GM19395 (cell line): ENCODE results near the gene HHAT.
A peak's percentile ranks its signal among the peaks of the same experiment; 100 is the strongest.

Experiments used
- ATAC-seq: cut with Tn5 transposase; IDR thresholded peaks from one replicate; pipeline ENCODE4 v1.9.1; 2021; ENCODE audit warnings: mild to moderate bottlenecking, moderate library complexity; ENCODE audit not compliant: unreplicated experiment

The HHAT gene

DNA sequence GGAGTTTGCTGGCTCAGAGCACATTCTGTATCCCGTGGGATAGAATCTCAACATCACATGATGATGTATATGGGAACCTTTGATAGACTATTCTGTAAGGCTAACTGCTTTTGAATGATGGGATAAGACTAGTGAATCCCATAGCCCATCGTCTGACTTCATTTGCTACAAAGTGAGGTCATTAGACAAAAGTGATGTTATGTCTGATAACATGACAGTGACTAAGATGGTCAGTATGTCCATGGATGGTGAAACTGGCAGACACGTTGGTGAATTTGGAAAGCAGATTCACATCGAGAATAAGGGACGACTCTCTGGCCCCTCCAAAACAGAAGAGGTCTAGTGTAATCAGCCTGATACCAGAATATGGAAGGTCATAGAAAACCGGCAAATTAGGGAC, 108.4 kb downstream of the HHAT start:
- ATAC-seq: no peak

DNA sequence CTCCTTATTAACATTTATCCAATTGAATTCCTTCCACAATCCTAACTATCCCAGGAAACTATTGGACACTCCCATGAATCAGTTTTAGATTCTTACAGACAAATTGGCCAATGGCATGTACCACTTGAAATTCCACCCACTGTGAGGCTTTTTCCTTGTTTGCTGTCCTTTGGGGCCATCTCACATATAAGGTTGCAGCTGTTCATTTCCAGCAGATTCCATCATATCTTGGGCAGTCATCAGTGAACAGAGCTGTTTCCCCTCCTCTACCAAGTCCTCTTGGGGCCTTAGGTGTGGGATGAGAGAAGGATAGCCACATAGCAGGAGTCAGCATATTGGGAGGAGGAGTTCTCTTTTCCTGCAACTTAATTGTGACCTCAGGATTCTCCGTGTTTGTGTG, 109.1 kb downstream of the HHAT start:
- ATAC-seq: no peak

DNA sequence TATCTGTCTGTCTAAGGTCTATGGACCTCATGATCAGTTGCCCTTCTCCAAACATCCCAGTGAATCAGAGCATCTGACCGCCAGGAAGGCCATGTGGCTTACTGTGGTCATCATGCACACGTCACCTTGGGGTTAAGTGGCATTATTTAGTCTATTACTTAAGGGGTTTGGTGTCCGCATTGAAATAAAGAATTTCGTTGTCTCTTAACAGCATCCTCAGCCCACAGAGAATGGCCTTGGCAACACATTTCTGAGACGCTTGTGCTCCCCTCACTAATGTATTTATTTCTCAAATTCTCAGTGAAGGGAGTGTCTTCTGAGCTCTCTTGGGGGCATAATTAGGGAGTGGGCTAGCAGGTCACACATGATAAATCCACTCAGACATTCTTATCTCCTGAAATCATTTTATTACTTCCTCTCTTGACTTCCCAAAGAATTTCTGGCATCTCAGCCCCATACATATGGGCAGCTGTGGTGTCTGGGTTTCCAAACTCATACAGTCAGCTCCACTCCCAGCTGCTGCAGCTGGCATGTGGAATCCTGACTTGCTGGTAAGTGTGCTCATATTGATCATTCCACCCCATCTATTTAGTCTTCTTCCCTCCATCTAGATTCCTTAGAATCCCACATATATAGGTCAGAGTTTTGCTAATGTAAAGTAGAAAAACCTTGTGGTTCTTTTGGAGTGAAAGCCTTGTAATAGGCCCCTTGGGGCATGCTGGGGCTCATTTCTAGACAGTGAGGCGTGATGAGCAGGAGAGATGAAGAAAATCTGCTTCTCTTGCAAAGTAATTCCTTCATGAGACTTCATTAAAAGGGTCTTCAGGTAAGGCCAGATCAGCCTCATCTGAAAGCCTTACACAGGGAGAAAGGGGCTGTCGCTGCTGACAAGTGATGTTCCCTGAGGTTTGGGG, 110.5 kb downstream of the HHAT start:
- ATAC-seq: no peak

DNA sequence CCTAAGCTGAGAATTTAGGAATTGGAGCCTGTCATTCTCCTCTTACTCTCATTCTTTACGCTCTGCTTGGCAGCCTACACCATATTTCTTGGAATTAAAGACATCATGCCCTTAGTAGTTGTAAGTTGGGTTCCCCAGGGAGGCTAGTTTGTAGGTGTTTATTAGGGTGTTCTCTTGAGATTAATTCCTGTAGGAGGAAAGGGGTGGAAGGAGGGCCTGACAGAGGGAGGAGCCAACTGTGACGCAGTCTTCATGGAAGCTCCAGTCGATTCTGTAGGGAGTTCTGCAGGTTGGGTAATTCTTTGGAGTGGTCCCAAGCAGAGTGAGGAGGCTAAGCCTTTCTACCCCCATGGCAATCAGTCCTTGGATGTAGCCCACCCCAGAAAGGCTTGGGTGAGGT, 111.4 kb downstream of the HHAT start:
- no peak for ATAC-seq

DNA sequence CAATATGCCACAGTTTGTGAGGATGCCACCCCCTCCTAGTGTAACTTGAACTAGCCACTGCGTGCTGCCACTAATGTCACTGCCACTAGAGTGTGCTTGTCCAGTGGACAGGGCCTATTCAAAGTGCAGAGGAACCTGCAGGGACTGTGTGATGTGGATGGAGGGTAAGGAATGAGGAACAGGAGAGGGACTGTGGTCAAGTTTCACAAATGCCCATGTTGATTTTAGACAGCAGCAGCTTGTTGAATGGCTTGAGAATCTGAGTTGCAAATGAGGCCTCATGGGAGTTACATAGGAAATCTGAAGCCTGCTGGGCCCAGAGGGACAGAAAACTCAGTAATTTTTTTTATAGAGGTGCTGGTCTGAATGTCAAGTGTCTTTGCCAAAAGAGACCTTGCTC, 112.3 kb downstream of the HHAT start:
- no peak for ATAC-seq

DNA sequence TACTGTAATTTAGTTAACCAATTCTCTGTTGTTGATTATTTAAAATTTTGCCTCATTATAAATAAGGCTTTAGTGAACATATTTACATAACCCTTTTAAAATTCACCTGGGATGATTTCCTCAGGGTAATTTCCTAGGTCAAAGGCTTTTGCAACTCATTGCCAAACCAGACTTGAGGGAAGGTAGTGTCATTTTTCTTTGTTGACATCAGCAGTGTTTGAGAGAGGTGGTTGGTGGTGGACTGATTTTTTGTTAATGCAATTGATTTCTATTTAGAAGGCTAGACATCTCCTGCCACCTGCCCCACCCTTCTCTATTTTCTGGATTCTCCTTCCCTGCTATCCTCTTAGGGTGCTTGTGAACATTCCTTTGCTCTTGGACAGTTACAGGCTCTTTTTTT, 116.8 kb downstream of the HHAT start:
- no peak for ATAC-seq

DNA sequence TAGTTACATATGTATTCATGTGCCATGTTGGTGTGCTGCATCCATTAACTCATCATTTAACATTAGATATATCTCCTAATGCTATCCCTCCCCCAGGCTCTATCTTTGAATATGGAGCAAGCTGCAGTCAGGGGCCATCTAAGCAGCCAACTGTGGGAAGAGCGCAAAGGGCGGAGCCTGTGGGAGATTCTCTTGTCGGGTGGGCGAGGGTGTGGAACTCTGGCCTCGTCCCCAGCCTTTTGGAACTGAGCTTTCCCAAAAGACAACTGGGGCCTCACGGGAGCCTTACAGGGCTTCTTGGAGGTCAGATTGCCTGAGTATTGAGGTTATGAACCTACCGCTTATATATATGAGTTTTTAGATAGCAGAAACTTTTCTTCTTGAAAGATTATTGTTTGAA, 117.2 kb downstream of the HHAT start:
- ATAC-seq: no peak

DNA sequence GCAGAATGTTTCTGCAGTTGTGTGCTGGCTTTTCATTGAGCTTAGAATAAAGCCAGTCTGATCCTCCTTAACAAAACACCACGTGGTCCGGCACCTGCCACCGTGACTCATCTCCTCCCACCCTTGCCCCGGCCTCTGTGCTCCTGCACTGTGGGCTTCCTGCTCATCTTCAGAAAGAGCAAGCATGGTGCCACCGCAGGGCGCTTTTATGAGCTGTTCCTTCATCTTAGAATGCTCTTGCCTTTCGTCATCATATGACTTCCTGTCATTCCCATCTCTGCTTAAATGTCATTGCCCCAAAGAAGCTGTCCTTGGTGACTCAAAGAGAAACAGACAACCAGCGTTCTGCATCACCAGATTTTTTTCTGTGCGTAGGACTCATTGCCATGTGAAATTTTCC, 117.8 kb downstream of the HHAT start:
- peak; percentile 74 for ATAC-seq

DNA sequence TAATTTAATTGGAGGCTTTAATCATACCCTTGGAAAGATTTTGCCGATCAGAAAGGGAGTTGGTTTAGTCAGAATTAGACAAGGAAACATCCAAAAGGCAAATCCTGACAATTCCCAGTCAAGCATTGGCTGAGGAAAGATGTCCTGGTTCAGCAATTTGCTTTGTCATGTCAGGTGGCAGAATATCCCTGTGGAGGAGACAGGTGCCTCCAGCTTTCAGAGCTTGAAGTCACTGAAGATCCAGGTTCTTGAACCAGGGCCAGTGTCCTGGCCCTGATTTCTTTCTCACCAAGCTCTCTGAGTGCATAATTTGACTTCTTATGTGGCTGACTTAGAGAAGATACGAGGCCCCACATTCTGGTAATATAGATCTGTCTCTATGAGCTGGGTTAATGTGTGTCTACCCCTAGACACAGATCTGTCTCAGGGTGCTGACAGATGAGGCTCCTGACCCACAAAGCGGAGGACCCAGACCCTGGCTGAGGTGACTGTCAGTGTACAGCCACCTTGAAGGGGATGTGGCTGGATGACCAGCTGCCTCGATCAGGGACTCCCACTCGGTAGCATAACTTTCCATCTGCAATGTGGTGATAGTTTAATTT, 118.9 kb downstream of the HHAT start:
- no peak for ATAC-seq

DNA sequence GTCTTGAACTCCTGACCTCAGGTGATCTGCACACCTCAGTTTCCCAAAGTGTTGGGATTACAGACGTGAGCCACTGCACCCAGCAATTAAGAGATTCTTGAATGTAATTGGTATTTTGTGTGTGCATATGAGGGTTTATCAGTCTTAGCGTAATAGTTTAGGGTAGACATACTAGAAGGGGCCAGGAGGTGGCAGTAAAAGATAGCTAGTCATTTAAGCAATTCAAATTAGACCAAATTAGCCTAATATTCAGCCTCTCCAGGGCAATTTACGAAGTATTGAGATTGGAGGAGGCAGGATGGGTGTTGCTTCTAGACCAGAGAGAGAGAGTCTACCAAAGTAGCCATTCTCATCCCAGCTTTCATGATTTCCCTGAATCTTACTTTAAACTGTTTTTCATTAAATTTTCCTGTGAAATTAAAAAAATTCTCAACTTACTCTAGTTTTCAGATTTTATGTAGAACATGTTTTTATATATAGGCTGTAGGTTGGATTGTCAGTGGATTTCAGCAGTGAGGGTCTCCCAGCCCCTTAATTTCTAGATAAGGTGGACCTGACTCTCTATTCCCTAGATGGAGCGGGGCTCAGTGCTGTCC, 119.7 kb downstream of the HHAT start:
- ATAC-seq: no peak

DNA sequence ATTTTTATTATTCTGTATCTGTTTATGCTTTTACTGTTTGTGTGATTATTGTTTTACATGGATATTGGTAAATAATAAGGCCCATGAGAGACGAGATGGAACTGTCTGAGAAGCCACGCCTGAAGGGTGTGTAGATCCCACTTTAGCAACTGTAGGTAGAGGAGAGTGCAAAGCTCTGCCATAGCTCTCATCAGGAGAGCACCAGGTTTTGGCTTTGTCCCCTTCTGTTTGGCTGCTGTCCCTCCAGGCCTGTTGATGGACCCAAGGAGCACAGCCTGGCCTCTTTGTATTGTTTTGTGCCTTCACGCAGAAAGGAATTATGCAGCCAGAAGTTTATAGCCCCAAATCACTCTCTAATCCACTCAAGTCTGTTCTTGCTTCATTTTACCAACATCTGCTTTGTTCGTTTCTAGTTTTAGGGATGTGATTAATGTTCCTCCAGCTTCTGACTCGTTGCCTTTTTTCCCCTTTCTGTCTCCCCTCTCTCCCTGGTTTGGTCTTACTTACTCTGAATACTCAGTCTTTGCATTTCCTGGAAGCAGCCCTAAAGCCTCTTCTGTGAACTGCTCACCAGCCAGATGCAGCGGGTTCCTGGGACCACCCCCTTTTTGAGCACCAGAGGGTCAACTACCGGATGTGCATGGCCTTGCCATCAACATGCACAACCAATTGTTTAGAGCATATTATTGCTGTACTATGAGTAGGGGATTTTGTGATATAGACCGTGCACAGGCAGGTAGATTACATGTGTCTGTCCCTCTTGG, 127.3 kb downstream of the HHAT start:
- no peak for ATAC-seq

DNA sequence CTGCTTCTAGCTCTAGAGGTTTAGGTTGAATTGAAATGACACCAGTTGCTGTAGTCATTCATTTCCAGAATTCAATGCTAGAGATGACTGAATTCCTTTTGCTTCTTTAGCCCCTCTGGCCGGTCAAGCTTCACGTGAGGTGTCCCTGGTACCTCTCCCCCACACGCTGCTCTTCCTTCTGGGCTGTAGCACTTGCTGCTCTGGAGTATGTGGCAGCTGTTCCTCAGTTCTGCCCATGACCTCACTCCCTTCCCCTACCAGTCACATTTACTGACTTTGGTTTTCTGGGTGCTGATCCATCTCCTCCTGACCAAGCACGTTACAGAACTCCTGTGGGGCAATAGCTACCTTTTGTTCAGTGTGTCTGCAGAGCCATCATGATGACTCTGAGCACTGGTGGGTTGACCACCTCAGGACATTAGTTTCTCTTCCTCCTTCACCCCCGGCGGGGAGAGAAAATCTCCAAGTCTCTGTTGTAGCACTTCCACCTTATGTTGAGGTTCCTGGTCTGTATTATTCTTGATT, 128.1 kb downstream of the HHAT start:
- no peak for ATAC-seq

DNA sequence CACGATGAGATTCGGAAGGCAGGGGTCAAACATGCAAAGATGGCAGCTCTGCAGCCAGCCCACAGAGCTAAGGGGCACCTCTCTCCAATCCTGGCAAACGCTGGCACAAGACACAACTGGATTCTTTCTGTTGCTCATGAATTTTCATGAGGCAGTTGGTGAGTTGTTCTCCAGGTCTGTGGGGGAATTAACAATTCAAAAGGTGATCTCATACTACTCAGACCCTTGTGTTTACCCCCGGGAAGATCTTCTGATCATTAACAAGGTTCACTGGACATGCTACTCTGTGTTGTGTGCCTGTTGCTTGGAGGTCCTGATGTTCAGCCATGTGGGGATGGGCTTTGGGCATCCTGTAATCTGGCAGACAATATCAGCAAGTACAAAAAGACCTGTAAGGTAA, 128.9 kb downstream of the HHAT start:
- no peak for ATAC-seq

DNA sequence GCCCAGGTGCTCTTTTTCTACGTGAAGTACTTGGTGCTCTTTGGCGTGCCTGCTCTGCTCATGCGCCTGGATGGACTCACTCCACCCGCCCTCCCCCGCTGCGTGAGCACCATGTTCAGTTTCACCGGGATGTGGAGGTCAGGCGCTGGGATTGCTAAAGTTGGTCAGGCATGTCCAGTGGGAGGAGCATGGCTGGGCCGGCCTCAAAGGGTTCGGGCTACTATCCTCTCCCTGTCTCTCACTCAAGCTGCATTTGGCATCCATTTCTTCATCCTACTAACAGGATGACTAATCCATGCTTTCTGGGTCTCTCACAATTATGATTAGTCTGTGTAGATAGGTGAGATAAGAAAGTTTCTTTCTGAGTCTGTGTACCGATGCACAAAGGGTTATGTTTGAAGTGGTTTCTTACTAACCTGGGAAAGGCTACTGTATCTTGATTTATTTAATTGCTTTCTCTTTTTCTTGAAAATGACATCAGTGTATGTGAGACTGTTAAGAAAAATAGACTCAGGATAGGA, 135.9 kb downstream of the HHAT start:
- ATAC-seq: no peak

DNA sequence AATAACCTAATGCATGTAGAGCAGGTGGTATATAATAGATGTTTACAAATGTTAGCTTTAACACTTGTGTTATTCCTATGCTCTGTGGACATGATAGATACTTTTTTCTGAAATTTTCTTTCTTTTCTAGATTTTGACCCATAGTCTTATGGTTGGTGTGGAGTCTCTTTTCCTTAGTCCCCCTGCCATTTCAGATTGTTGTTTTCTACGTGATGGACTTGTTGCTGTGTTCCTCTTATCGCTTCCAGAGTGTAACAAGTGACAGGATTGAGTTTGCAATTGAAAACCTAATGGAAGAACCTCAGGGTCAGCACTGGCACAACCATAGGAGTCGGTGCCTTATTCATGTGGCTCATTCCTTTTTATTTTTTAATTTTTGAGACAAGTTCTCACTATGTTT, 136.4 kb downstream of the HHAT start:
- ATAC-seq: no peak

DNA sequence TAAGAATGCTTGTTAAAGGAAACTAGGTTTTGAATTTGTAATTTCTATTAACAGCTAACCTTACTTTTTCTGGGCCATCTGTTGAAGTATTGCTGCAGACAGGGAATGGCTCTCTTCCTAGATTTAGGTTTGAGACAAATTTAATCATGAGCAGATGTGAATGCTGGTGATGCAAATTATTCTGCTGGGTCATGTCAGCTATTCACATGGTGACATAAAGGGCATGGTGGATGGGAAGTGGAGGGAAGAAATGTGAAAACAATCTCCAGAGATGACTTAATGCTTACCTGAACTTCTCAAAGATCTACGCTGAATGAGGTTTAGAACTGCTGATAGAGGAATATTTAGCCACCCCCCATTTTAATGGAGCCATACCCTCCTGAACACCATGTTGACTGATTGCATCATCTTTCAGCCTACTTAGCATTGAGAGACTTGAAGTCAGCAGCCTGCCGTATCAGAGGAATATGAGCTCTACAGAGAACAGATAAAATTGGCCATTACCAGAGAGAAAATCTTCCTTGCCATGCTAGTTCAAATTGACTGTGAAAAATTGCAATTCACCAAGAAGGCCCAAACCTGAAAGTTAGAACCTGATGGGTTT, 138.8 kb downstream of the HHAT start:
- no peak for ATAC-seq

DNA sequence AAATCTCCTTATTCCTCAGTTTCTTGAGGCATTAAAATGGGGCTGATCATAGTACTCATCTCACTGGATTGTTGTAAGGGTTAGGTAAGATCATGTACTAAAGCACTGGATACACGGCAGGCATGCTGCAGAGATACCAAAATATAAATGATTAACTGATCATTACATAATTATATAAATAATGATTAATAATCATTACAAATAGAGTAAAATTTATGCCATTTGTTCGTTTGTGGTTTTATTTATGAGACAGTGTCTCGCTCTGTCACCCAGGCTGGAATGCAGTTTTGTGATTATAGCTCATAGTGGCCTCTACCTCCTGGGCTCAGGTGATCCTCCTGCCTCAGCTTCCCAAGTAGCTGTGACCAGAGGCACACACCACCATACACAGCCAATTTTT, 140.7 kb downstream of the HHAT start:
- ATAC-seq: no peak

DNA sequence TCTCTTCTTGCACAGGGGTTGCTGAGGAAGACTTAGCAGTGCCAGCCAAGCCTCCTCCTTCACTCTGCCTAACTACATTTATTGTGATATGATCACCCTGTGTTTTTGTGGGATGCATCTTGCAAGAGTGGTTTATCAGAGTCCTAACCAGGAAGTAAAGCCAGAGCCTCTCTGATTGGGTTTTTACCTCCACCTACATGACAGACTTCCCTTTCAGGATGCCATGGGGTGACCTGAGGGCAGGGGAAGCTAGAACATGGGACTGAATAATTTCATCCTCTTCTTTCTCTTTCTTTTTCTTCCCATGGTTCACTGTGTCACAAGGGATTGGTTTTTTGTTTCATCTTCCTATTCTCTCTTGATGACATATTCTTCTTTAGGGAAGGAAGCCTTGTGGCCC, 146.6 kb downstream of the HHAT start:
- ATAC-seq: no peak

DNA sequence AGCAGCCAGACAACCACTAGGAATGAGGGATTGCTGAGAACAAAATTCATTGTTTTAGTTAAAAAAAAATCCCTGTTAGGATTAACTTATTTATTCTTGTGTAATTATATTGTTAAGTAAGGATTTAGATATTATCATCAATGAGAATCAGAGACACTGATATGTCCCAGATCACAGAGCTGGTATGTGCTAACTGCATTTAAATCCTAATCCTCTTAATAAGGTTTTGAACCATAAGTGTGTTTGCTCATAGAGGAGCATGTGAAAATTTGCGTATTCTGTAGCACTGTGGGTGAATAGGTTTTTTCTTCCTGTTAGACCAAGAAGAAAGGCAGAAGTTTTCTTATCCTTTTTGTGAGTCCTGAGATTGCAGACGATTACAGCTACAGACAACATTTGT, 147.1 kb downstream of the HHAT start:
- no peak for ATAC-seq

DNA sequence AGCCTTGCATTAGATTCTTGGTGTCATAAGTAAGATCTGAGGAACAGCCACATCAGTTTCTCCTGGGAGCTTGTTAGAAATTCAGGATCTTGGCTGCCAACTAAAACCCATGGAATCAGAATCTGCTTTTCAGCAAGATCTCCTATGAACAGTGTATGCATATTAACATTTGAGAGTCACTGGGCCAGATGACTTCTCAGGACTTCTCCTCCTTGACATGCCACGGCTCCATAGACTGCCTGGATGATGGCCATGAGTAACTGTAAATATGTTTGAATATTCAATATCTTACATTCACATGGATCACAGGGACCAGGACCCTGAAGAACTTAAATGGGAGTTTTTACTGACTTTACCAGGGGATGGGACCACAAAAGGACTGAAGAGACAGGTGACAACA, 148.0 kb downstream of the HHAT start:
- no peak for ATAC-seq
